GM21528 (cell line): ENCODE measurements around the gene CLEC16A.

Source experiments
- ATAC-seq: cut with Tn5 transposase; IDR thresholded peaks from one replicate; pipeline ENCODE4 v1.9.1; 2021; ENCODE audit warnings: mild to moderate bottlenecking, moderate library complexity; ENCODE audit not compliant: unreplicated experiment, low FRiP score

The CLEC16A gene

DNA sequence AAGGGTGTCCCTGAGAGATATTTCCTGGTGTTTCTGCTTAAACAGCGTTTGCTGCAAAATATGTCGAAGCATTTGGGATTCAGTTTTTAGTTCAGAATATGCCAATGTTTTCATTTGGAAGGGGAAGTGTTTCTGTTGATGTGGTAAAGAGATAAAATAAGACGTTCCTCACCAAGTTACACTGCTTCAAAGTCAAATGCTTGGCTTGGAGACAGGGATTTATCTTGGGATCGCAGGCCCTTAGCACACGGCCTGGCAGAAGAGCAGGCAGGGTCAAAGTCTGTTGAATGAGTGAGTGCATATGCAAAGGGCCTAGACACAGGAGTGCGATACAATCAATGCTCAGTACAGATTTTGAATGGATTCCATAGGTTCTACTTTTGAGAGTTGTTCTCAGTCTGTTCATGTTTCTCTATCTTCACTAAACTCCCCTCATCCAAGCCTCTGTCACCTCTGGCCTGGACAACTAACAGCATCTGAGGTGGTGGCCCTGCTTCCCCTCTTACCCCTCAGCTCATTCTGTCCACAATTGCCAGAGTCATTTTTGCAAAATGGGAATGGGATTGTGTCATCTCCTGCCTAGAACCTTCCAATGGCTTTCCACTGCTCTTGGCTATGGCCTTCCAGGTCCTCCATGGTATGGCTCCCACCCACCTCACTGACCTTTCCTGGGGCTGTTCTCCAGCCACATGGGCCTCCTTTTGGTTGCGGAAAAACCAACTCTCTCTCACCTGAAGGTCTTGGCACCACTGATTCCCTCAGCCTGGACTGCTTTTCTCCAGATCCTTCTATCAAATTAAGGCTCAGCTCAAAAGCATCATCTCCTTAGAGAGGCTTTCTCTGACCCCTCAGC is 5.3 kb upstream of the CLEC16A start:
- no peak for ATAC-seq

DNA sequence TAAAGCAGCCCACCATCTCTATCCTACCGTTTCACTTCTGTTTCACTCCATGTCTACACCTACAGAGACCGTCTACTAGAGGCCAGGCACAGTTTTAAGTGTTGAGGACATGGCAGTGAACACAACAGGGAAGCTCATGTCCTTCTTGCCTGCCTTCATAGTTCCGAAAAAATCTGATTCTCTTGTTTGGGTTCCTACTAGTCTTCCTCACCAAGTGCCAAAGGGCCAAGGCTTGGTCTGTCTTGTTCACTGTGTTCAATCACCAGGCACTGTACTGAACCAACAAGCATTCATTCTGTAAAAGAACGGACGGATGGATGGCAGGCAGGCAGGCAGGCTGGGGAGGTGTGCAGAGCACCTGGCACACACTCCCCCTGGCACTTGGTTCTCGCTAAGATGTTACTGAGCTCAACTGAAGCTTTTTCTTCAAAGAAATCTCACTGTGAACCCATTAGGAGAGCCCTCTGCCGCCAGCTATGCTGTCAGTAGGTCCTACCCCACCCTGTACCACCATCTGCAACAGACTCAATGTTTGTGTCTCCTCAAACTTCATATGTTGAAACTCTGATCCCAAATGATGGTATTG is 4.6 kb upstream of the CLEC16A start:
- no peak for ATAC-seq

DNA sequence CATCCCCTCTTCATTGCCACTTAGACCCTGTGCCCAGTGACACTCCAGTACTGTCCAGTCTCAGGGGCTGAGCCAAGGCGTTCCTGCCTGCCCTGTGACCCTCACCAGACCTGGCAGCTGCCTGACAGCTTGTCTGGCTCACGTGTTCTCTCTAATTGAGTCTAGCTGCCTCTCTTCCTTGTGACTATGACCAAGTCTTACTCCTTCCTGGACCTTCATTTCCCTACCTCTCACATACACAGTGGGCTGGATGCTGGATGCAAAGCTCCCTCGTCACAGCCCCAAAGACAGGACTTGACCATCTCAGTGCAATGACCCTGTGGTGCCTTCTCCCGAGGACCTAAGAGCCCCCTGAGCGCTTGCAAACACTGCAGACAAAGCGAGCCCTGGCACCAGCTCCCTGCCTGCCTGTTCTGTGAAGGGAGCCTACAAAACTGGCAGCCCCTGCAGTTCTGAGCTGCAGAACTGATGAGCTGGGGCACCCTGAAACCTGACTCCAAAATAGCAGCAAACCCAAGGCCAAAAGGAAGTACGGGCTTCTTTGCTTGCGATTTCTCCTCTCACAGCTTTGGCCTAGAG is 3.8 kb upstream of the CLEC16A start:
- no peak for ATAC-seq

- no peak for ATAC-seq
Measured at GRCh38 chr16:10941127-10941933, 3.0 kb upstream of the CLEC16A start.

GRCh38 chr16:10941935-10942351 is 2.4 kb upstream of the CLEC16A start:
- peak; percentile 9 for ATAC-seq

DNA sequence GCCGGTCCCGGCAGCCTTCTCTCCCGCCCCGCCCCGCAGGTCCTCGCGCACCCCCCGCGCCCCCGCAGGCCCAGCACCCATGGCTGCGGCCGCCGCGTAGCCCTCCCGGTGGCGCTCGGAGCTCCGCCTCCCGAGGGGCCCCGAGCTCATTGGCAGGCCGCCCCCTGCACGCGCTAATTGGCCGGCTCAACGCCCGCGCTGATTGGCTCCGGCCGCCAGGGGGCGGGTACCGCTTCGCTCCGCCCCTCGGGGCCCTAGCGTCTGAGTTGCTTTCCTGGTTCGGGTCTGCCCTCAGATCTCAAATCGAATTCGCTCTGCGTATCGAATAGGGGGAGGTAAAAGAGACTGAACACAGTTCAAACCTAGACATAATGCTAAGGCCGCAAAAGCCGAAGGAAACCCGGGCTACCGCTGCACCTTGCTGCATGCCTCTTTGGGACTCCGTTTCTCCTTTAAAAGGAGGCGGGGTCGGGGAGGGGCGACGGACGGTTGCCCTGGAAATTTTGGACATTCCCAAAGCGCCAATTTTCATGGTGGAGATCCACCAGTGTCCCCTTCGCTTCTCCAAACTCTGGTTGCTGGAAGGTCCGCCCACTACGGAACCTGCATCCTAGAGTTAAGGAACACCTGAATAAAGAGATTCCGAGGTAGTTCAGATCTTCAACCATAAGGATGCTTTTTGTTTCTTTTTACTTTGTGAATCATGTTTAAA is 1.9 kb upstream of the CLEC16A start, which contains the start of gene DEXI:
DEXI (minus strand) TSS at position 117 of the 712 bp plus-strand sequence. CDS start 463 bp downstream, outside the sequence.
- ATAC-seq: peak; percentile 59

DNA sequence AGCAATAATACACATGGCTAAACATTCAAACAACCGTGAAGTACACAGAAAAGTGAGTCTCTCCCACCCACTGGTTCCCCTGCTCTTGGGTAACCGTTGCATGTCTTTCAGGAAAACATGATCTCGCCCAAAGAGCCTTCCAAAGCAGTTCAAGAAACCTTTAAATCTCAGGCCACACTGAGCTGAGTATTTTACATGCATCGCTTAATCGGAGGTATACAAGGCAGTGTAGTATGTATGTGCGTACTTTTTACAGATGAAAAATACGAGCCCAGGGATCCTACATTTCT is 1.4 kb upstream of the CLEC16A start:
- ATAC-seq: no peak

- no peak for ATAC-seq
Measured at GRCh38 chr16:10945065-10945787, 862 bp downstream of the CLEC16A start.

DNA sequence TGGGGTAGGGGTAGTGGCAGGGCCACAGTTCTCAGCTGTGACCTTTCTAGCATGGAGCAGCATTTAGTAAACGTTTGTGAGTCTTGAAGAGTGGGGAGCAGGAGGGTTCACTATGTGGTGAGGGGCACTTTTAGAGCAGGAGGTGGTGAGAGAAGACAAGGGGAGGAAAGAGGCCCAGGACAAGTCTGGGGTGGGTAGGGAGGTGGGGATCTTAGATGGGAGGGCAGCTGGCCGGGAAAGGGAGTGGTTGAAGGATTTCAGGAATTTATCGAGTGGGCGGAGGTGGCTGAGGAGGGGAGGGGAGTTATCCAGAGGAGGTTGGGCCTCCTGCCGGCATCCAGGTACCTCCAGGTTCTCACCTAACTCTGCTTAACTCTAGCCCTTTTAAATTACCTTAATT is 1.9 kb downstream of the CLEC16A start:
- no peak for ATAC-seq

GRCh38 chr16:10947211-10947787 is 2.9 kb downstream of the CLEC16A start:
- ATAC-seq: no peak

GRCh38 chr16:10949424-10949970 is 5.1 kb downstream of the CLEC16A start:
- peak; percentile 58 for ATAC-seq

GRCh38 chr16:10950393-10950792 is 6.0 kb downstream of the CLEC16A start:
- no peak for ATAC-seq

DNA sequence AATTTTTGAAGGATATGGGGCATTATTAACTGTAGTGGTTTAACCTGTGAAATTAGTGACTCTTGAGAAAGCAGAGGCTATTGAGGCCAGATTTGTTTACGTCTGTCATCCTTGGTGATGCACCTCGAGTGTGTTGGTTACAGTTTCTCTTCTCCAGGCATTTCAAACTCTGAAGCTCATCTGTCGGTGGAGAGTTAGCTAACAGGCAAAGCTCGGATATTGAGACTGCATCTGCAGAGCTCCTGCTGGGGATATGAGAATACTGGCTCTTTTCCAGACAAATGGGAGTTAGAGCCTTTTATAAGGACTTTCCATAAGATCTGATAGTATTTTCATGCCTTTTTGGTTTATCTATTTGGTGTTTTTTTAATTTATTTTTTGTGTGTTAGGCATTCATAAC is 6.7 kb downstream of the CLEC16A start:
- ATAC-seq: no peak

DNA sequence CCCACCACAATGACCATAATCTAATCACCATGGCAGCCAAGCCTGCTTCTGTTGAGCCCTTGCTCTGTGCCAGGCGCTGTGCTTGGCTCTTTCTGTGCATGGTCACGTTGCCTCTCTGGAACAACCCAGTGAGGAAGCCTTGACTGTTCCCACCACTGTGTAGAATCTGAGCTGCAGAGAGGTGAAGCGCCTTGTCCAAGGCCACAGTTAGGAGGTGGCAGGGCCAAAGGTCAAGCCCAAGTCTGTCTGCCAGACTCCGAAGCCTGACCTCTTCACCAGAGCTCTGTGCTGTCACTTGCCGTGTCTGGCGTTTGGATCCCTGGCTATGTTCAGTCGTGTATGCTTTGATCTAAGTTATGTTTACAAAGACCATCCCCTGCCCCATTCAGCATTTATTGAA is 10.5 kb downstream of the CLEC16A start:
- no peak for ATAC-seq

DNA sequence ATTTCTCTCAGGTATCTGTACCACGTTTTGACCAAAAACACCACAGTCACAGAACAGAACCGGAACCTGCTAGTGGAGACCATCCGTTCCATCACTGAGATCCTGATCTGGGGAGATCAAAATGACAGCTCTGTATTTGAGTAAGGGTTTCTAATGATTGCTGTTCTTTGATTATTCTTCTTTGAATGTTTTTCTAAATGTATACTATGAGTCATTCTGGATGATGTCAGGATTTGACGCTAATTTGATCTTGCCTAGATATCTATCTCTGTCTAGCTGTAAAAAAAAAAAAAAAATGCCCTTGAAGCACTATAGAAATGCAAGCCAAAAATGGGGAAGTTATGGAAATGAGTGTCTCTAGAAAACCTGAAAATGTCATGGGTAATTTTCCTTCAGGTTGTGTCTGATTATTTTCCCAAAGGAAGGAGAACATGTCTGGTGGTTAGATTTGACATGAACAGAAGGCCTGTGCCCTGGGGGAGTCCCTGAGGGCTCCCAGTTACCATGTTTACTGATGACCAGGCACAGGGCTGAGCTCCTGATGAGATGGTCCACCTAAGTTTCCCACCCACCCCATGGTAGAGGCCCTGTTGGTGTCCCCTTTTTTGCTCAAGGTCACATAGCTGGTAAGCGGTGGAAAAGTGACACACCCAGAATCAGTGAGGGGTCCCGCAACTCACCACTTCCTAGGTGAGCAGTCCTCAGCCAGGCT is 13.6 kb downstream of the CLEC16A start:
- ATAC-seq: no peak

- no peak for ATAC-seq
Measured at GRCh38 chr16:10959161-10959560, 14.8 kb downstream of the CLEC16A start.

- ATAC-seq: no peak
Measured at GRCh38 chr16:10961231-10961630, 16.9 kb downstream of the CLEC16A start.

DNA sequence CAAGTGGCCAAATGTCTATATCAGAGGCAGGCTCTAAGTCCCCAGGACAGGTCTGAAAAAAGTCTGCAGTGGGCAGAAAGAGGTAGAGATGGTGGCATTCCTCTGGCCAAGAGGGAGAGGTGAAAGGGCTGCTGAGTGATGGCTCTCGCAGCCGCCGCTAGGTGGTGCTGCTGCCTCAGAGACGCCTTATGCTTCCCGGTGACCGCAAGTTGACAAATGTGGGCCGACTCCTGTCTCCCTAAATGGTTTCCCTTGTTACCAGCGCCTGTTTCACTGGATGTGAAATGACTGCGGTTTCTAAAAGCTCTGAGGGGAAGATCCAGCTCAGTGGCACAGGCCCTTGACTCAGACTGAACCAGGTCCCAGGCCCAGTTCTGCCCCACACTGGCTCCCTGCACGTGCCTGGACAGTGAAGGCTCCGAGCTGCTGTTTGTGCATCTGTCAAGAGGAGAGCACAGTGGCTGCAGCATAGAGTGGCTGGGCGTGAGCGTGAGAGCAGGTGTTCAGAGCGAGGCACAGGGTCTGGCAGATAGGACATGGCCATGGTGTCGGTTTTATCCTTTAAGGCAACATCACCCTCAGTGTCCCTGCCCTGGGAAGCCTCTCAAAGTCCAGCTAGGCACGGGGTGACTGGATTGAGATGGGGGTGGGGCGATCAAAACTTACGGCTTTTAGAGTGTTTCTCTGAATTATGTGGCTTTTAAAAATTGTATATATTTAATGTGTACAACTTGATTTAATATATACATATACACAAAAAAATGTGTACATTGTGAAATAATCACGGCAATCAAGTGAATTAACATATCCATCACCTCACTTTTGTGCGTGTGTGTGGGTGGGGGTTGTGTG is 19.9 kb downstream of the CLEC16A start:
- ATAC-seq: no peak
